HK-2 (cell line): Measurements from ENCODE around the gene STK40.

ENCODE experiments used
- DNase-seq: peaks from one replicate; pipeline ENCODE4 v3.0.0-alpha.2; 2018; ENCODE audit not compliant: unreplicated experiment

The STK40 gene

GRCh38 chr1:36320291-36320761 is 65.4 kb downstream of the STK40 start:
- no peak for DNase-seq

- DNase-seq: no peak
Observed at GRCh38 chr1:36309397-36309796, 76.3 kb downstream of the STK40 start.

GRCh38 chr1:36307601-36308330 is 78.0 kb downstream of the STK40 start:
- DNase-seq: no peak

GRCh38 chr1:36306902-36307456 is 78.7 kb downstream of the STK40 start:
- DNase-seq: peak; percentile 94

GRCh38 chr1:36306210-36306901 is 79.4 kb downstream of the STK40 start, which contains the start of gene SH3D21:
Gene SH3D21 (plus strand): TSS chr1:36306368. CDS start chr1:36306421, 53 bp downstream.
- DNase-seq: no peak

DNA sequence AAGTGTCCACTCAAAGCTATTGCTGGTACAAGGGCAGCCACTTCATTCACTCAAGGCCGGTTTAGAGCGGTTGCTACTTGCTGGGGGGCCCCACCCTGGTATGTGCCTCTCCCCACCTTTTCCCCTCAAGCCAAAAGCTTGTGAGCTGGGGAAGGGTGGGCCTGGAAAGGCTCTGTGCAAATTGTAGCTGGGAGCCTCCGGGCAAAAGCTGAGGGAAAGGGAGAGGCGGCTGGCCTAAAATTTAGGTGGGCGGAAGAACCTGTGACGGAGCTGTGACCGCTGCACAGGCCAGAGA is 79.9 kb downstream of the STK40 start:
- no peak for DNase-seq

DNA sequence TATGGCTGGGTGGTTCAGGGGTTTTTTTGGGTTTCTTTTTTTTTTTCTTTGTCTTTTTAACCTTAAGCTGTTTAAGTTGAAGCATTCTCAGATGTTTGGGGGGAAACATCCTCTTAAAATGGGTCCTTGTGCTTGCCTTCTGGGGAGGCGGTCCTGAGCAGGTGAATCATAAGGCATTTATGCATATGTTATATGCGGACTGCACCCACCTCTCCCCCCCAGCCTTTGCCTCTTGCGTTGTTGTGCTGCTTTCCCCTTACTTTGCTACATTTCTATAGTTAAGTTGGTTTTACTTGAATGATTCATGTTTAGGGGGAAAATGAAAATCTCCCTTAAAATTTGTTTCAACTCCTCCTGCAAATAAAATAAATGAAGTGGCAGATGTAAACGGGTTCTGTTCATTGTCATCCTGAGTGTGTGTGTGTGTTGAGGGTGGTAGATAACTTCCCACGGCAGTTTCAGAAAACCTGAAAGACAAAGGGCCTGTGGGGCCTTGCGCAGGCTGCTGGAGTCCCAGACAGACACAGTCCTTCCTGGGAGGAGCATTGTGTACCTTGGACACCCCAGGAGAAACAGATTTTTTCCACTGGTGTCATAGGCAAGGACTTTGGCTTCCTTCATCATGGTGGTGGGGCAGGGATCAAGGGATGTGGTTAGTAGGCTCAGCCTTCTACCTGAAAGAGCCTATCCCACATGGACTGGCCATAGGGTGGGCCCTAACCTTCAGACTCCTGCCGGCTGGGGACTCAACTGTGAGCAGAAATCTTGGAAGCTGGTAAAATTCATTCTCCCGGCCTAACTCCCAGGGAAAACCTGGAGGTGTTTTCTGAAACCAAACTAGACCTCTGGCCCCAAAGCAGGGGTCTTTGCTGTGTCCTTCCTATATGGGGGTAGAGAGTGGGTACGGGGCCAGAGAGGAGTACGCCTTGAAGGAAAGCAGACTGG is 80.5 kb downstream of the STK40 start:
- no peak for DNase-seq

- no peak for DNase-seq
Observed at GRCh38 chr1:36304521-36304920, 81.2 kb downstream of the STK40 start.

- no peak for DNase-seq
Observed at GRCh38 chr1:36303650-36304360, 81.9 kb downstream of the STK40 start.

- DNase-seq: no peak
Observed at GRCh38 chr1:36303244-36303643, 82.5 kb downstream of the STK40 start.

DNA sequence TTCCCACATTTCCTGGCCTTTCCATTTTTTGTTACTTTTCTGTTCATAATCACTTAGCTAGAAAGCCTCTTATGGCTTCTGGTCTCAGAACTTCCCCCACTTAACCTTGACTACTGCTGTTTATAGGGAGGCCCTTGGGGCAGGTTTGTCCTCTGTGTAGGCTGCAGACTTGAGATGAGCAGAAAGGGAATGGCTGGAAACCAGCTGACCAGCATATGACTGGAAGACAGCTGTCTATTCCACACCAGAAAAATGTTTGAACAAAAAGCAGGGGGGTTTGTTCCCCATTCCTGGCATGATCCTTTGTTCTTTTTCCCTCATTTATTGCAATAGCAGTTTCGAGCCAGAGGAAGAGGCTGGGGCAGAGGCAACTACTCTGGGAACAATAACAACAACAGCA is 84.5 kb downstream of the STK40 start:
- DNase-seq: no peak

DNA sequence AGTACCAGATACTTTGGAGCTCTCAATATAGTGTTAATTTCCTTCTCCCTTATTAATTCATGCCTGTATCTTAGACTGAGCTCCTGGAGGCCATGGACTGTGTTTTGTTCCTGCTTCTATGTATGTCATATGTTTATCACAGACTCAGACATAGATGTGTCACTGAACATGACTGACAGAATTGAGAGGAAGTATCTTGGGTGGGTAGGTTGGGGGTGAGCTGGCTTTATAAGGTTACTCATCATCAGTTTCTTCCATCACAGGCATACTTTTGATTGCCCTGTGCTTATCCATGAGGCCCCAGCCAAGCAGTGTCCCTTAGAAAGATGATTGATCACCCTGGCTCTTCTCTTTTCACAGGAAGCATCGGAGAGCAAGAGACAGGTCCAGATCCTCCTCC is 85.2 kb downstream of the STK40 start:
- no peak for DNase-seq

DNA sequence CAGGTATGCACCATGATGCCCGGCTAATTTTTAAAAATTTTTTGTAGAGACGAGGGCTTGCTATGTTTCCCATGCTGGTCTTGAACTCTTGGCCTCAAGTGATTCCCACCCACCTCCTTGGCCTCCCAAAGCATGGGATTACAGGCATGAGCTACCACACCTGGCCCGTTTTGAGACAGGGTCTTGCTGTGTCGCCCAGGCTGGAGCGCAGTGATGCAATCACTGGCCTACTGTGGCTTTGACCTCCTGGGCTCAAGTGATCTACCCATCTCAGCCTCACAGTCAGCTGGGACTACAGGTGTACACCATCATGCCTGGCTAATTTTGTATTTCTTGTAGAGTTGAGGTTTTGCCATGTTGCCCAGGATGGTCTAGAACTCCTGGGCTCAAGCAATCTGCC is 87.1 kb downstream of the STK40 start:
- no peak for DNase-seq

DNA sequence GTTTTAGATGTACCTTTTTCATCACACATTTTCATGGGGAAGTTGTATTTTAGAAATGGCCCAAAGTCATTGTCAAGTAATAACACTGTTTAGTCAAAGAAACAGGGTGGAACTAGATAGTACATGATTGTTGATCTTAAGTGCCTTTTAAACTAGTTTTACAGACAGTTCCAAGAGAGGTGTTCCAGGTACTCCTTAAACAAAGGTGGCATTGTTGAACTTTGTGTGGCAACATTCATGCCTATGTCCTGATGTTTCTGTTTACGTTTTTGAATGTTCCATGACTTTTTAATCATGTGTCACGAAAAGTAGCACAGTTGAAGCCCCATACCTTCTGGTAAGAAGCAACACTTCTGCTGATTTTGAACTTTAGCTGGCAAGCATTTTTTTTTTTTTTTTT is 88.7 kb downstream of the STK40 start:
- no peak for DNase-seq

GRCh38 chr1:36295390-36295789 is 90.3 kb downstream of the STK40 start:
- DNase-seq: no peak
